Measurements from ENCODE around the gene RAB11A.
A peak's percentile ranks its signal among the peaks of the same experiment; 100 is the strongest.
"Not testable (repeated sequence)": the region's sequence is repeated elsewhere in the genome, so short reads cannot be mapped to it uniquely, and the experiment has no call there.

The RAB11A gene

GRCh38 chr15:65845826-65846519 is 23.3 kb upstream of the RAB11A start:
- DNase-seq (ENCODE audit: low read depth, low spot score): no peak

- no peak for DNase-seq (ENCODE audit: low read depth, low spot score)
Observed at GRCh38 chr15:65847989-65848388, 21.3 kb upstream of the RAB11A start.

- DNase-seq (ENCODE audit: low read depth, low spot score): no peak
Observed at GRCh38 chr15:65851981-65852380, 17.3 kb upstream of the RAB11A start.

GRCh38 chr15:65856821-65857455 is 12.4 kb upstream of the RAB11A start:
- peak; percentile 60 for DNase-seq (ENCODE audit: low read depth, low spot score)

GRCh38 chr15:65857718-65858402 is 11.4 kb upstream of the RAB11A start:
- no peak for DNase-seq (ENCODE audit: low read depth, low spot score)

GRCh38 chr15:65862682-65863081 is 6.6 kb upstream of the RAB11A start:
- DNase-seq (ENCODE audit: low read depth, low spot score): peak; percentile 93

- DNase-seq (ENCODE audit: low read depth, low spot score): no peak
Observed at GRCh38 chr15:65863106-65863505, 6.2 kb upstream of the RAB11A start.

GRCh38 chr15:65867244-65867643 is 2.0 kb upstream of the RAB11A start:
- no peak for DNase-seq (ENCODE audit: low read depth, low spot score)

GRCh38 chr15:65867933-65868332 is 1.4 kb upstream of the RAB11A start:
- DNase-seq (ENCODE audit: low read depth, low spot score): not testable (repeated sequence)

GRCh38 chr15:65868546-65869125 is 655 bp upstream of the RAB11A start:
- DNase-seq (ENCODE audit: low read depth, low spot score): no peak

- DNase-seq (ENCODE audit: low read depth, low spot score): peak; percentile 68
Observed at GRCh38 chr15:65869954-65870871, 922 bp downstream of the RAB11A start.

GRCh38 chr15:65870889-65871533 is 1.7 kb downstream of the RAB11A start:
- peak; percentile 14 for DNase-seq (ENCODE audit: low read depth, low spot score)

GRCh38 chr15:65871886-65872285 is 2.6 kb downstream of the RAB11A start:
- DNase-seq (ENCODE audit: low read depth, low spot score): peak; percentile 13

- not testable (repeated sequence) for DNase-seq (ENCODE audit: low read depth, low spot score)
Observed at GRCh38 chr15:65872596-65872995, 3.3 kb downstream of the RAB11A start.

- DNase-seq (ENCODE audit: low read depth, low spot score): no peak
Observed at GRCh38 chr15:65873256-65873655, 4.0 kb downstream of the RAB11A start.

GRCh38 chr15:65875458-65875857 is 6.2 kb downstream of the RAB11A start:
- DNase-seq (ENCODE audit: low read depth, low spot score): no peak

- no peak for DNase-seq (ENCODE audit: low read depth, low spot score)
Observed at GRCh38 chr15:65877749-65878148, 8.5 kb downstream of the RAB11A start.

GRCh38 chr15:65881766-65882434 is 12.6 kb downstream of the RAB11A start:
- no peak for DNase-seq (ENCODE audit: low read depth, low spot score)

- no peak for DNase-seq (ENCODE audit: low read depth, low spot score)
Observed at GRCh38 chr15:65883571-65883970, 14.3 kb downstream of the RAB11A start.

- no peak for DNase-seq (ENCODE audit: low read depth, low spot score)
Observed at GRCh38 chr15:65884511-65884910, 15.2 kb downstream of the RAB11A start.
